Glomerular visceral epithelial cell (primary cell): ENCODE results near the gene NECTIN1.

ENCODE experiments used
- DNase-seq: peaks from one replicate; pipeline ENCODE4 v3.0.0-alpha.2; 2016; ENCODE audit errors: extremely low spot score

The NECTIN1 gene

DNA sequence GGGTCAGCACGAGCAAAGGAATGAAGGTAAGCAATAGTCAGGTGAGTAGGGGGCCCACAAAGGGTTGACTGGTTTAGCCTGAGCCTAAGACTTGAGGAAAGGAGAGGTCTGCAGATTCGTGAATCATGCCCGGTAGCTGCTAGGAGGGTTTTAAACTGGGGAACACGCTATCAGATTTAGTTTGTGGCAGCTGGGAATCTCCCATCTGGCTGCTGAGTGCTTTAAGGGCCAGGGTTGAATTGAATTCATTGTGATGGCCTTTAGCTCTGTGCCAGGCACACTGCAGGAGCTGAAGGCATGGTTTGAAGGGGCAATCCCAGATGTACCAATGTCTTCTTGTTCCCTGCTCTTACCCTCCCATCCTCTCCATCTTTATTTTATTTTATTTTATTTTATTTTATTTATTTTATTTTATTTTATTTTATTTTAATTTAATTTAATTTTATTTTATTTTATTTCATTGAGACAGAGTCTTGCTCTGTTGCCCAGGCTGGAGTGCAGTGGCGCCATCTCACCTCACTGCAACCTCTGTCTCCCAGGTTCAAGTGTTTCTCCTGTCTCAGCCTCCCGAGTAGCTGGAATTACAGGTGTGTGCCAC, 1.9 kb upstream of the NECTIN1 start:
- DNase-seq = no peak

GRCh38 chr11:119729951-119730613, 1.1 kb upstream of the NECTIN1 start:
- DNase-seq = peak; percentile 8

GRCh38 chr11:119729581-119729927, 554 bp upstream of the NECTIN1 start:
- DNase-seq = no peak

- DNase-seq = no peak
These were observed 781 bp downstream of the NECTIN1 start for GRCh38 chr11:119728211-119728626.

GRCh38 chr11:119727523-119728151, 1.4 kb downstream of the NECTIN1 start:
- no peak for DNase-seq

GRCh38 chr11:119726585-119727522, 2.1 kb downstream of the NECTIN1 start:
- no peak for DNase-seq

- no peak for DNase-seq
These were observed 2.8 kb downstream of the NECTIN1 start for GRCh38 chr11:119726150-119726553.

DNA sequence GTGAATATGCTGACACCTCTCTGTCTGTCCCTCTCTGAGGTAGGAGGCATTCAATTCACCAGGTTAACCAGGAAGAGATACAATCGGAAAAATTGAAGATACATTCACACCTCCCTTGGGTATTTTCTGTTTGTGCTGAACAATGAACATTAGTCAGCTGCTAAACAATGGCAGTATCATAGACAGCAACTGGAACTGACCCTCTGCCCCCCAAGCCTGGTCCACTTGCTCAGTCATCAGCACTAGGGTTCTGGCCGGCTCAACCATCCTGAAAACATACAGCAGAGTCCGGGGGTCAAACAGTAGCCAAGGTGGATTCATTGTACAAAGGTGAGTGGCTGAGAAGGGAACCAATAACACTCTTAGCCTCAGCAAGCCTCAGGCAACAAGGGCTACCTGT, 4.0 kb downstream of the NECTIN1 start:
- no peak for DNase-seq

- no peak for DNase-seq
These were observed 5.1 kb downstream of the NECTIN1 start for GRCh38 chr11:119723952-119724325.

GRCh38 chr11:119723243-119723951, 5.6 kb downstream of the NECTIN1 start:
- no peak for DNase-seq

GRCh38 chr11:119722281-119722794, 6.7 kb downstream of the NECTIN1 start:
- no peak for DNase-seq

- peak; percentile 23 for DNase-seq
These were observed 7.6 kb downstream of the NECTIN1 start for GRCh38 chr11:119721129-119722120.

- no peak for DNase-seq
These were observed 8.6 kb downstream of the NECTIN1 start for GRCh38 chr11:119720311-119720913.

DNA sequence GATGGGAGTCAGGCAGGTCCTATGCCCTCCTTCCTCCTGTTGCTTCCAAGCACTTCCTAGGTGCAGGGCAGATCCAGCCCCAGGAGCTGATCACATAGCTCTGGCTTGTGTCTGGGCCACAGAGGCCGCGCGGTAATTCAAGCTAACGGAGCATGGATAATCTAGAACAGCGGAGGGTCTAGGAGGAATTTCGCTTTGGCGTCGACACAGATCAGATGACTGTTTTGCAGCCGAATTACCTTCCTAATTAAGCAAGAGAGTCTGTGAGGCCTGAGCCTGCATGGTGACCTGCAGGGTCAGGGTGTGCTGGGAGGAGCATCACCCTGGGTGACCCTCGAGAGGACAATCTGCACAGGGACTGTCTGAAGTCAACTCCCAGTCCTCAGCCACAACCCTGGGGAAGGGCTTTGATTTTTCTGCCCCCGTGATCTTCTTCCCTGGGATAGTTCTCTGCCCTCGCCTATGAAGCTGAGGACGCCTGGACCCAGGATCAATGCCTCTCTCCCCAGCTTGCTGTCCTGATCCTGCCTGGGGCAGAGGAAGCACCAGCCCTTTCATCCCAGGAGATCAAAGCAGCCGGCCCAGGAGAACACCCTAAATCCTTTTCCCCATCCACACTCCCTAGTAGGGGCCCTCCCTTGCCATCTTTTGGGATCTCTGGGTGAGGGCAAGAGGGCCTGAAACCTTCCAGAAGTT, 11.0 kb downstream of the NECTIN1 start:
- DNase-seq = no peak

DNA sequence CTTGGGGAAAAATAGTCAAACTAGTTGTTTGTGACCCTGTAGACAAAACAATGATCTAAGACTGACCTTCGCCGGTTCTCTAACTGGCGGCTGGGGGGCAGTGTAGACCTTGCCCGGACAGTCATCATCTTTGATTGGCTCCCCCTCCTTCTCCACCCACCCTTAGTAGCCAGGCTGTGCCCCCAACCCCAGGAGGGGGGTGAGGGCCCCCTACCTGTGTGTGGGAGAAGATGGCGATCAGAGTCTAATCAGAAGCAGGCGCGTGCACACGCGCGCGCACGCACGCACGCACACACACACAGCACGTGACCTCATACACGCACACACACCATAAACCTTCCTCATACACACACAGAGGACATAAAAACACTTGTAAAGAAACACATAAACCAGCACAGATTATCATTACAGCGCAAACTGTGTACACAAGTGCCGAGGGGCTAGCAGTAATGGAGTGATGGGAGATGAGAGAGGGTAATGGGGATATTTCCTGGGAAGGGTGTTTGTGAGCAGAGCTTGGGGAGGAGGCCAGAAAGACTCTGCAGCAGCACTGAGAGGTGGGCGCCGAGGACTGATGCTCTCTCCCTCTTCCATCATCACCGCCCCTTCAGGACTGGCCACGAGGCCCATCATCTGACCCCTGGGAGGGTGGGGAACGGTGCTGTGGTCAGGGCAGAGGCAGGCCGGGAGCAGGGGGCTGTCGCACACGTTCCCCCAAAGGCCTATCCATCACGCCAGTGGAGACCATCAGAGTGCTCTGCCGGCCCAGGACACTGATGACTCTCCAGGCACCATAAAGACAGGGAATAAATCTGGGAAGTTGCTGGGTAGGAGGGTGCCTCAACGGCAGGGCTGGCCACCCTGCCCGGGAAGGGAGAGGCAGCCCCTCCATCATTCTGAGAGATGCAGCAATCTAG, 12.2 kb downstream of the NECTIN1 start:
- DNase-seq = no peak

DNA sequence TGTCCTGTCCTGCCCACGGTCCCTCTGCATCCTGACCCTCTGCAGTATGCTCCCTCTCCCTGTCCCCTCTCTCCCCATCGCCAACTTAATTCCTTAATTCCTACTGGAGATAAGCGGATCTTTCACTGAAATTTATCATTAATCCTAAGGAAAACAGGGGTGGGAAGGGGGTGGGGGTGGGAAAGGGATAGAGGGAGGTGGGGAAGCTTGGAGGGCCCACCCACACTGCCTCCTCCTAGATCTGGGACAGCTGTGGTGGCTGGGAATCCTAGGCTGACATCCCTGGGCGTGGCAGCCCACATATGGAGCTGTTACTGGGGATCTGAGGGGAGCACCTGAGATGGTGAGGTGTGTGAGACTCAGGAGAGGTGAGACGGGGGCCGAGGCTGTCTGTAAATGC, 14.4 kb downstream of the NECTIN1 start:
- no peak for DNase-seq

DNA sequence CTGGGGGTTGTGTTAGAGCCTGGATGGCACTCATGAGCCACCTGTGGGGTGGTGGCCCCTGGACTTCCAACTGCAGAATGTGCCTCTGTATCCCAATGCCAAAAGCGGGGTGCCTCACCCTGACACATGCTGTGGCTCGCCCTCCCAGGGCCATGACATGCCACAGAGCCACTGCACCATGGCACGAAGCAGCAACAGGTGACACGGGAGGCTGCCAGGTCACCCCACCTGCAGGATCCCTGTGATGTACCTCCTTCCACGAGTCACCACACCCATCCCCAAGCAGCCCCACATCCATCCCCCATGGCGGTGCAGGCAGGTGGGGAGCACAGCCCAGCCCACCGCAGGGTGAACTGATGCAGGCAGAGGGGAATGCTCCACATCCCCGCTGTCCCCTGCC, 14.8 kb downstream of the NECTIN1 start:
- no peak for DNase-seq
